Right cardiac atrium (tissue), 5 donors: Measurements from ENCODE around the gene FOXO3. TPM values are rescaled to one million over a fixed set of nuclear protein-coding genes. Genes with fewer than 3 reads are reported as not detected.

Experiments
- ATAC-seq, 2 donors: fragments of 200-7000 bp; cut with Tn5 transposase; one replicate each; pipeline versions ENCODE4 v1.8.0 to v1.9.1; 2020; ENCODE audit warnings: moderate library complexity in 2 of 2, mild to moderate bottlenecking in 1 of 2
- DNase-seq, 3 donors: peaks; one replicate each; pipeline ENCODE4 v3.0.0-alpha.2; 2020
- H3K27ac ChIP-seq: one replicate; pipeline ENCODE4 v1.5.1; 2013; ENCODE audit warnings: mild to moderate bottlenecking, low read length, control low read depth, moderate library complexity
- H3K27me3 ChIP-seq: one replicate; pipeline ENCODE4 v1.6.1; 2013; ENCODE audit not compliant: control insufficient read depth, insufficient read depth
- H3K4me1 ChIP-seq: one replicate; pipeline ENCODE4 v1.6.1; 2013; ENCODE audit warnings: low read length; ENCODE audit not compliant: control insufficient read depth, insufficient read depth
- H3K4me3 ChIP-seq: one replicate; pipeline ENCODE4 v1.5.1; 2013; ENCODE audit warnings: low read length, control low read depth
- H3K9me3 ChIP-seq: one replicate; pipeline ENCODE4 v1.6.1; 2013; ENCODE audit warnings: low read length; ENCODE audit not compliant: control insufficient read depth
- whole genome bisulfite sequencing: extraction: QIAGEN DNeasy Blood & Tissue Kit; methylation state at CpG from one replicate; pipeline ENCODE4 v1.1.7; 2013; 5-methylcytosine and 5-hydroxymethylcytosine counted together
- intact Hi-C, 4 donors: fragments of 100-400 bp; cut with DNase I; formaldehyde crosslinking; loops; one replicate each; pipeline versions ENCODE4 v1.11.0 to v1.14.0; 2022 to 2023
- polyA plus RNA-seq: library from polyadenylated mRNA; stranded (reverse); fragments of 200-250 nt; gene quantifications from one replicate; pipeline ENCODE4 v1.2.3, GENCODE V29; 2013
- total RNA-seq, 4 donors: library from RNA; stranded (reverse); fragmentation: NEBNext Ultra II Directional; extraction: Animal tissue kit (Norgen Biotek cat#: 25700); gene quantifications; one replicate each; pipeline ENCODE4 v1.2.1, GENCODE V29; 2021
- donor health status: healthy with polysubstance abuse.
- donor health status: DM: no; HTN: yes; CAD: no.
- donor health status: DM: no; HTN: no; CAD: no.
- donor health status: DM: no; HTN: yes; CAD: no; lungs with severe emphysema.
- donor health status: DM: yes; HTN: yes; CAD: no.

The FOXO3 gene
- total and polyA plus RNA-seq, 5 donors, result 16.4 to 50.0 (median 38.5) TPM

GRCh38 chr6:108618623-108619152 is 58.0 kb downstream of the FOXO3 start:
- no peak for ATAC-seq
- 60% methylated on average over 3 of the region's 3 CpGs for WGBS
- H3K4me3 ChIP-seq, result no peak overlapping the region

DNA sequence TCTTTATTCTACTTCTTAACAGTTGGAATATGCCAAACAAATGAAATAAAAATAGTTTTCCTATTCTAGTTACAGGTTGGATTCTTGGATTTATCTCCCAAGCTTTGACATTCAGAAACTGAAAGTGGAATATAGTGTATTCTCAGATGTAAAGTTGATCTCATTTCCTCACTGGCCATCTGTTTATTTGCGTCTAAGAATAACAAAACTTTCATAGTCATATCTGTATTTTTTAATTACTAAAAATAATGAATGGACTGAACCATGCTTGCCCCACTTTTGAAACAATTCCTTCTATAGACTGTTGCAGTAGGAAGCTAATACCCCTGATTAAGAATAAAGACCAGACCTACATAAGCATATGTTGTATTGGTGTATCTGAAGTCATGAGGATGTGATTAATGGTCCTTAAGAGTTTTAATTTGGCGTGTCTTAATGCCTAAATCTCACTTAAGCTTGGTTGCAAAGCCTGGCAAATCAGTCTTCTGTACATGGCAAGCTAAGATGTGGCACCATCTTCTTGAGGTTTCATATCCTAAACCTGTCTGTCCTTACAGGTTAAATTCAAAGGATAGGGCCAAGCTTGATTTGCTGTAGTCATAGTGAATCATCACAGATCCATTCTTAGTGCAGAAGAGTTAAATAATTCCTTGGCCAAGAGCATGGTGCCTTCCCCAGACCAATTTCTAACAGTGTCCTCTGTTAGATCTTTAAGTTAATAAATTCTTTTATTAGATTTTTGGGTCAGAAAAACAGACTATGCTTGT is 58.9 kb downstream of the FOXO3 start:
- Histone ChIP-seq H3K4me3 (no peak overlapping the region), H3K9me3 (no peaks in the 10 kb centered on the region), H3K4me1 (peaks cover 22% of the 10 kb centered on the region), H3K27me3 (no peaks in the 10 kb centered on the region), H3K27ac (no peak overlapping the region)
- 63% methylated on average over 2 of the region's 2 CpGs for WGBS
- DNase-seq (no peak), ATAC-seq (no peak)
- intact Hi-C loops, result no loop called here

More at GRCh38 chr6:108618623-108619152, 58.0 kb downstream of the FOXO3 start:
- no peak for DNase-seq
- no peaks in the 10 kb centered on the region for H3K27me3 ChIP-seq
- H3K27ac ChIP-seq, result no peak overlapping the region
- H3K9me3 ChIP-seq, result no peaks in the 10 kb centered on the region
- intact Hi-C loops, result no loop called here
- H3K4me1 ChIP-seq, result peaks cover 22% of the 10 kb centered on the region

- Histone ChIP-seq H3K4me1 (peaks cover 26% of the 10 kb centered on the region), H3K4me3 (no peak overlapping the region), H3K9me3 (no peaks in the 10 kb centered on the region), H3K27ac (no peak overlapping the region), H3K27me3 (no peaks in the 10 kb centered on the region)
- 77% methylated on average over 6 of the region's 6 CpGs for WGBS
- intact Hi-C loops, result no loop called here
- ATAC-seq (peak in 1 of 2 donors; percentile 51), DNase-seq (peak in 2 of 3 donors; percentile 55 to 66)
These were observed 60.4 kb downstream of the FOXO3 start for GRCh38 chr6:108621117-108621516.

GRCh38 chr6:108622641-108623298 is 62.1 kb downstream of the FOXO3 start:
- DNase-seq (peak in 2 of 3 donors; percentile 59 to 70), ATAC-seq (peak; percentile 84 to 87)
- Histone ChIP-seq H3K4me1 (peaks cover 34% of the 10 kb centered on the region), H3K9me3 (no peaks in the 10 kb centered on the region), H3K27ac (peak overlapping the region; percentile 46), H3K4me3 (no peak overlapping the region), H3K27me3 (no peaks in the 10 kb centered on the region)
- intact Hi-C loops, result no loop called here
- 53% methylated on average over 11 of the region's 11 CpGs for WGBS

DNA sequence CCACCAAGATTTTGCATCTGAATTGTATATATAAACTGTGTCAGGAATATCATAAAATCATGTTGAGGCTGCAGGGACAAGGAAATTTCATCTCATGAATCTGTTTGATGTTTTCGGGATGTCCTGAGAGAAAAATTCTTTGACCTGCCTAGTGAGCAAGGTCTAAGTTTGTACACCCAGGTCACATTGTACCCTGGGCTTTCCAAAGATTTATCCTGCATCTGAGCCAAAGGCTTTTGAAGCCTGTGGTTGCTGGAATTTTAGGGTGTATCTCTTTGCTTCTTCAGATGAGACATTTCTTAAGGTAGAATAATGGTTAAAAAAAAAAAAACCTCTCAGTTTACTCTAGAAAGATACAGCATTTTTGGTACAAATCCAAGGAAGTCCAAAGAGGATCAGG is 63.3 kb downstream of the FOXO3 start:
- no peaks in the 10 kb centered on the region for H3K9me3 ChIP-seq
- H3K4me1 ChIP-seq, result peaks cover 33% of the 10 kb centered on the region
- 95% methylated on average over 1 of the region's 1 CpG for WGBS
- H3K4me3 ChIP-seq, result no peak overlapping the region
- H3K27me3 ChIP-seq, result no peaks in the 10 kb centered on the region
- H3K27ac ChIP-seq, result no peak overlapping the region
- no peak for DNase-seq
- intact Hi-C loops, result no loop called here
- ATAC-seq, result no peak

DNA sequence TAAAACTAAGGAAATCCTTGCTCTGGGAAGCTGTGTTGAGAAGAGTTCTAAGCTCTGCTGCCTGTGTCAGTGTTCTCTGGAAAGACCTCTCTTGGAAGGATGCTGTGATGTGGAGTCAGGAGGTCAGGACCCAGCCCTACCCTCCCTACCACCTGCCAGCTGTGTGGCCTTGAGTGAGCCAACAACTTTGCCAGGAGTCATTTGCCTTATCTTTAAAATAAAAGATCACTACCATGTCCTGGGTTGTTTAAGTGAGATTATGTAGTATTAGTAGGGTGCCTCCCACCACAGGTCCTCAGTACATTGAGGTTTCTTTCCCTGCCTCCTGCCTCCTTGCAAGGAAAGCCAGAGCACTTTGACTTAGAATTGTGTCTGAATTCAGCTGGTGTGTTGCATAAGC is 64.9 kb downstream of the FOXO3 start:
- intact Hi-C loops, result no loop called here
- ATAC-seq (no peak), DNase-seq (no peak)
- H3K9me3 ChIP-seq, result no peaks in the 10 kb centered on the region
- H3K27me3 ChIP-seq, result no peaks in the 10 kb centered on the region
- H3K27ac ChIP-seq, result no peak overlapping the region
- H3K4me1 ChIP-seq, result peaks cover 38% of the 10 kb centered on the region
- H3K4me3 ChIP-seq, result no peak overlapping the region

DNA sequence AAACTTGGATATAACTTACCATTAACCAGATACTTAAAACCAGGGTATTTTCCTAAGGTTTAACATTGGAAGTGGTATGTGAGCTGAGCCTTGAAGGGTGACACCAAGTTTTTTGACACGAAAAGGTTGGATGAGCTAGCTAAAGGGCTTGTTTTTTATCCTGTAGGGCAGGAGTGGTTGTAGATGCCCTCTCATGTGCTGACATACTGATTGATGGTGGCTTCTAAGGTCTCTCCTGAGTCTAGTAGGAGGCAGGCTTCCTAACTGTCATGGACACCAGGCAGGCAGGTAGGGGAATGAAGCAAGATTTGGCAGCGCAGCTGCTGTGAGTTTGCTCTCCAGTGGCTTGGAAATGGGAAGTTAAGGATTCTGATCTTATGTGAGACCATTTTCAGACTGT is 66.1 kb downstream of the FOXO3 start:
- Histone ChIP-seq H3K9me3 (no peaks in the 10 kb centered on the region), H3K4me3 (no peak overlapping the region), H3K4me1 (peaks cover 37% of the 10 kb centered on the region), H3K27me3 (no peaks in the 10 kb centered on the region), H3K27ac (no peak overlapping the region)
- intact Hi-C loops, result no loop called here
- ATAC-seq (no peak), DNase-seq (no peak)
- 88% methylated on average over 2 of the region's 2 CpGs for WGBS

- Histone ChIP-seq H3K27me3 (no peaks in the 10 kb centered on the region), H3K27ac (no peak overlapping the region), H3K4me3 (no peak overlapping the region), H3K4me1 (peaks cover 36% of the 10 kb centered on the region), H3K9me3 (no peaks in the 10 kb centered on the region)
- DNase-seq, result no peak
- ATAC-seq, result no peak
- intact Hi-C loops, result no loop called here
- 67% methylated on average over 4 of the region's 4 CpGs for WGBS
These were observed 67.2 kb downstream of the FOXO3 start for GRCh38 chr6:108627692-108628550.

DNA sequence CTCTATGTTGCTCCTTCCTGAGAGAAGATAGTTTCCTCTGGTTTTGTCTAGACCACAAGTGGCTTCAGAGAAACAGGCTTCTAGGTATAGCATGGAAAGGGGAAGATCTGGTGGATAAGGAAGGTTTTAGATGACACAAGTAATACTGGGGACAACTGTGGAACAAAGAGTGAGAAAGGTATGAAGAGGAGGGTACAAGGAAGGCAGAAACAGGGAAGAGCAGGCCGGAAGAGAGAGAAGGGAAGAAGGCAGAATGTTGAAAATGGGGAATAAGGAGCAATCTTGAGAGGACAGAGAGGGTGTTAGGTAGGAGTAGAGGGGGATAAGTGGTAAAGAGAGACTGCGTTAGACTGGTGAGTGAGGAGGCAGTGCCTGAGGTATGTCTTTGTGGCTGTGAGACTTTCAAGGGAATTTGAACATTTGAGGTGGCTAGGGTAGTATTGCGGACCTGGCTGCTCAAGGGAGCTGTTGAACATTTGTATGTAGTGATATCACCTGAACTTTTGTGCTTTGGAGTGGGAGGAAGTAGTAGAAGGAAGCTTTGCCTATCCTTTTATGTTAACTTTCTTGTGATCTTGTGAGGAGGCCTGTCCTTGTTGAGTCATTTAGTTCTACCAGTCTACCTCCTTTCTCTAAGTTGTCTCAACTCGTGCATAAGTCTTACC is 69.5 kb downstream of the FOXO3 start:
- Histone ChIP-seq H3K9me3 (no peaks in the 10 kb centered on the region), H3K4me3 (no peak overlapping the region), H3K27me3 (no peaks in the 10 kb centered on the region), H3K4me1 (peaks cover 39% of the 10 kb centered on the region), H3K27ac (no peak overlapping the region)
- ATAC-seq (no peak), DNase-seq (no peak)
- intact Hi-C loops, result no loop called here
- WGBS, result 94% methylated on average over 4 of the region's 4 CpGs

DNA sequence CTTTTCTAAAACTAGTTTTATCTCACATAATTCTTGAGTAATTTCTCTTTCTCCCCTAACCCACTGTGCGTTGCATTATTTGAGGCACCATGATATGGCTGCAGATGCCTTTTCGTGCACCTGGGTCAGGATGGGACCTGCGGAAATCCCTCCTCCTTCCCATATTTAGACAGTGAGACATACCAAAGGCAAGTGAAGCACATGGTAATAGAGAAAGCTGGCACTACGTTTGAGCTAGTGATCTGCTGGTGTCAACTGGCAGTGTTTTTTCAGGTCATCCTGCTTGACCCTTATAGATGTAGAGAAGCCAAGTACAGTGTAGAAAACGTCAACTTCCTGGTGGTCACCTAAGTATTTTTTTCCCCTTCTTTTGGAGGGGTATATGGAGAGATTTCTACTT is 71.7 kb downstream of the FOXO3 start:
- H3K27me3 ChIP-seq, result no peaks in the 10 kb centered on the region
- no peak overlapping the region for H3K27ac ChIP-seq
- ATAC-seq (peak; percentile 41 to 59), DNase-seq (no peak)
- peaks cover 39% of the 10 kb centered on the region for H3K4me1 ChIP-seq
- no peak overlapping the region for H3K4me3 ChIP-seq
- H3K9me3 ChIP-seq, result no peaks in the 10 kb centered on the region
- 41% methylated on average over 5 of the region's 5 CpGs for WGBS
- intact Hi-C loops, result no loop called here
